Uterus (tissue), 2 donors: ENCODE data around the gene IKZF1.

ENCODE experiments used
- POLR2A ChIP-seq, 2 donors: fragments of 450-650 bp; IDR thresholded peaks; one replicate each; pipeline ENCODE4 v1.6.1; 2016; ENCODE audit warnings: antibody characterized with exemption in 2 of 2, mild to moderate bottlenecking in 1 of 2, moderate library complexity in 1 of 2
- TF ChIP-seq, protein P1 (sequence below), 4 experiments: fragments of 200-600 bp in 2 of 4; fragments of 450-650 bp in 2 of 4; sonication (generic) in 2 of 4; IDR thresholded peaks; one replicate each; pipeline ENCODE4 v1.5.1; 2016 to 2019; ENCODE audit warnings: antibody characterized with exemption in 4 of 4, mild to moderate bottlenecking in 2 of 4, moderate library complexity in 1 of 4

DNA sequence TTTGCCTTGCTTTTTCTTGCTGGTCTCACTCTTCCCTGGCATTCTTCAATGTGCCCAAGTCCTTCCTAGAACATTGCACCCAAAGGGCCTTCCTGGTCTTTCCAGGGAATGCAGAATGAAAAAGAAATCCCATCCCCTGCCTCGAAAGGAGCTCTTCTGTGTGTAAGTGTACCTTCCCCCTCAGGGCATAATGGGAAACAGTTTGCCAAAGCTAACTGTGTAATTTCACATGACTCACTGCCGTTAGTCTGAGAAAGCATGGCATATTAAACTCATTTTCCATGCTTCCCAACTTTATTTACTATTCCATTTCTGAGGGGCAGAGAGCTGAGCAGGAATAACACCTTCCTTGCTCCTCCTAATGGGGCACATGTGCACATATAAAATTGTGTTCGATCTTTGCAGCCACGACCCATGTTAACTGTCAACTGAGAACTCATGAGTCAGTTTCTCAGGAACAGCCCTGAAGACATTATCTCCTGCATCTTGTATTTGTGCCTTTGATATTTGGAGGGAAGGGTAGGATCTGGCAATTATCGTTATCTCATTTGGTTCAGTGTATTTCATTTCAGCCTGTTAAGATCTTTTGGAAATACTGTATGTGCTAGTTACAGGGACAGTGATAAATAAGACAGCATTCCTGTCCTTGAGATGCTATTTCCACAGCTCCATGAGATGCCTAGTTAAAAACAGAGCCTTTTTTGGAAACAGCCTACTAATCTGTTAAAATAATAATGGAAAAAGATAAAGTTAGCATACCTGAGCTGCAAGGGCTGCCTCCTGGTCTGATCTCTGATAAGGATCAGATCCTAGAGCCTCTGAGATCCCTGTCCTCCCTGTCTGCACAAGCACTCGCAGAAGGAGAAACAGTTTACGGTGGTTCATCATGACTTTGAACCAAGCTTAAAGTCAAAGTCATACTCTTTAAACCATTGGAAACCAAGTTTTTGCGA lies 42.3 kb downstream of the IKZF1 start:
- TF ChIP-seq, protein P1, sequence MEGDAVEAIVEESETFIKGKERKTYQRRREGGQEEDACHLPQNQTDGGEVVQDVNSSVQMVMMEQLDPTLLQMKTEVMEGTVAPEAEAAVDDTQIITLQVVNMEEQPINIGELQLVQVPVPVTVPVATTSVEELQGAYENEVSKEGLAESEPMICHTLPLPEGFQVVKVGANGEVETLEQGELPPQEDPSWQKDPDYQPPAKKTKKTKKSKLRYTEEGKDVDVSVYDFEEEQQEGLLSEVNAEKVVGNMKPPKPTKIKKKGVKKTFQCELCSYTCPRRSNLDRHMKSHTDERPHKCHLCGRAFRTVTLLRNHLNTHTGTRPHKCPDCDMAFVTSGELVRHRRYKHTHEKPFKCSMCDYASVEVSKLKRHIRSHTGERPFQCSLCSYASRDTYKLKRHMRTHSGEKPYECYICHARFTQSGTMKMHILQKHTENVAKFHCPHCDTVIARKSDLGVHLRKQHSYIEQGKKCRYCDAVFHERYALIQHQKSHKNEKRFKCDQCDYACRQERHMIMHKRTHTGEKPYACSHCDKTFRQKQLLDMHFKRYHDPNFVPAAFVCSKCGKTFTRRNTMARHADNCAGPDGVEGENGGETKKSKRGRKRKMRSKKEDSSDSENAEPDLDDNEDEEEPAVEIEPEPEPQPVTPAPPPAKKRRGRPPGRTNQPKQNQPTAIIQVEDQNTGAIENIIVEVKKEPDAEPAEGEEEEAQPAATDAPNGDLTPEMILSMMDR (IDR thresholded peaks at IDR 0.05), result no peak
- no peak for TF ChIP-seq POLR2A (IDR thresholded peaks at IDR 0.05)
